Esophagus muscularis mucosa (tissue), 3 donors: Measurements from ENCODE around the gene TAGLN3.

Source experiments
- POLR2A ChIP-seq: fragments of 450-650 bp; IDR thresholded peaks from one replicate; pipeline ENCODE4 v1.6.1; 2017; ENCODE audit warnings: antibody characterized with exemption, moderate library complexity, mild to moderate bottlenecking, low read depth
- TF ChIP-seq, protein P1 (sequence below), 3 experiments: fragments of 200-600 bp in 2 of 3; fragments of 450-650 bp in 1 of 3; sonication (generic) in 2 of 3; IDR thresholded peaks; one replicate each; pipeline ENCODE4 v1.5.1; 2017 to 2019; ENCODE audit warnings: antibody characterized with exemption in 3 of 3, mild to moderate bottlenecking in 2 of 3, moderate library complexity in 1 of 3

DNA sequence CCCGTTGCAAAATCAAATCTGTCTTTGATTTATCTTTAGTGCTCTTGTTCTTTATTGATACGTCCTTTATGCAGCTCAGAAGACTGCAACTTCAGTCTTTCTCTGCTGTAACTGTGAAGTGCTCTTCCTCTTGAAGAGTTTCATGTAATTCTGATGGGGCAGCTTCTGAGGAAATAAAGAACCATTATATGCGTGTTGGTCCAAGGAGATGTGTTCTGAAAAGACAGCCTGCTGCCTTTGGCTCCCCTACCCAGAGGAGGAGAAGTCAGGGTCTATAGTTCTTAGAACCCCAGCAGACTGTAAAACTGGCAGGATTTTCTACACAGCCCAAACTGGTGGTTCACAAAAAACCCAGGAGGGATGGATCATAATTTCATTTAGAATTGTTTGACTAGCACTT is 42.3 kb upstream of the TAGLN3 start:
- no peak for TF ChIP-seq POLR2A
- TF ChIP-seq, protein P1, sequence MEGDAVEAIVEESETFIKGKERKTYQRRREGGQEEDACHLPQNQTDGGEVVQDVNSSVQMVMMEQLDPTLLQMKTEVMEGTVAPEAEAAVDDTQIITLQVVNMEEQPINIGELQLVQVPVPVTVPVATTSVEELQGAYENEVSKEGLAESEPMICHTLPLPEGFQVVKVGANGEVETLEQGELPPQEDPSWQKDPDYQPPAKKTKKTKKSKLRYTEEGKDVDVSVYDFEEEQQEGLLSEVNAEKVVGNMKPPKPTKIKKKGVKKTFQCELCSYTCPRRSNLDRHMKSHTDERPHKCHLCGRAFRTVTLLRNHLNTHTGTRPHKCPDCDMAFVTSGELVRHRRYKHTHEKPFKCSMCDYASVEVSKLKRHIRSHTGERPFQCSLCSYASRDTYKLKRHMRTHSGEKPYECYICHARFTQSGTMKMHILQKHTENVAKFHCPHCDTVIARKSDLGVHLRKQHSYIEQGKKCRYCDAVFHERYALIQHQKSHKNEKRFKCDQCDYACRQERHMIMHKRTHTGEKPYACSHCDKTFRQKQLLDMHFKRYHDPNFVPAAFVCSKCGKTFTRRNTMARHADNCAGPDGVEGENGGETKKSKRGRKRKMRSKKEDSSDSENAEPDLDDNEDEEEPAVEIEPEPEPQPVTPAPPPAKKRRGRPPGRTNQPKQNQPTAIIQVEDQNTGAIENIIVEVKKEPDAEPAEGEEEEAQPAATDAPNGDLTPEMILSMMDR (IDR thresholded peaks at IDR 0.05): no peak
